Muscle of back (tissue), 13 donors: ENCODE measurements around the gene LDOC1. TPM values are rescaled to one million over a fixed set of nuclear protein-coding genes. Genes with fewer than 3 reads are reported as not detected.
"Not testable (repeated sequence)": the region's sequence is repeated elsewhere in the genome, so short reads cannot be mapped to it uniquely, and the experiment has no call there.

Source experiments
- DNase-seq, 3 donors: peaks; one replicate each; pipeline versions ENCODE4 v3.0.0 to v3.0.0-alpha.2; 2013
- long read RNA-seq, 9 donors: transcript quantifications; one replicate each; lab custom pipeline, GENCODE V29; 2026
- polyA plus RNA-seq, 10 donors: library from polyadenylated mRNA; unstranded; fragments of 120-200 nt; gene quantifications; one replicate each; pipeline ENCODE4 v1.2.1, GENCODE V29; 2013; ENCODE audit not compliant: insufficient read length in 10 of 10

LDOC1 gene
- polyA plus RNA-seq, result 10 to 100 TPM; 32.2 to 47.4 (median 40.5) TPM
- long read RNA-seq, donor 1, transcript LDOC1-201 (1 exons, 1,381 nt), result major isoform, 75 of 76 reads
- long read RNA-seq, donor 1, partial matches to known transcripts, result 0 of 76 reads
- long read RNA-seq, donor 1, other reads (novel, unspliced or antisense), result 0 of 76 reads
- long read RNA-seq, donor 2, transcript LDOC1-201 (1 exons, 1,381 nt), result major isoform, 54 of 55 reads
- long read RNA-seq, donor 2, partial matches to known transcripts, result 0 of 55 reads
- long read RNA-seq, donor 2, other reads (novel, unspliced or antisense), result 0 of 55 reads
- long read RNA-seq, donor 3, result 0 reads
- long read RNA-seq, donor 4, transcript LDOC1-201 (1 exons, 1,381 nt), result major isoform, 52 of 54 reads
- long read RNA-seq, donor 4, partial matches to known transcripts, result 0 of 54 reads
- long read RNA-seq, donor 4, other reads (novel, unspliced or antisense), result 0 of 54 reads
- long read RNA-seq, donor 5, transcript LDOC1-201 (1 exons, 1,381 nt), result major isoform, 101 of 102 reads
- long read RNA-seq, donor 5, partial matches to known transcripts, result 0 of 102 reads
- long read RNA-seq, donor 5, other reads (novel, unspliced or antisense), result 0 of 102 reads
- long read RNA-seq, donor 6, transcript LDOC1-201 (1 exons, 1,381 nt), result major isoform, 73 of 74 reads
- long read RNA-seq, donor 6, partial matches to known transcripts, result 0 of 74 reads
- long read RNA-seq, donor 6, other reads (novel, unspliced or antisense), result 0 of 74 reads
- long read RNA-seq, donor 7, transcript LDOC1-201 (1 exons, 1,381 nt), result major isoform, 68 of 69 reads
- long read RNA-seq, donor 7, partial matches to known transcripts, result 0 of 69 reads
- long read RNA-seq, donor 7, other reads (novel, unspliced or antisense), result 0 of 69 reads
- long read RNA-seq, donor 8, transcript LDOC1-201 (1 exons, 1,381 nt), result major isoform, 52 of 52 reads
- long read RNA-seq, donor 8, partial matches to known transcripts, result 0 of 52 reads
- long read RNA-seq, donor 8, other reads (novel, unspliced or antisense), result 0 of 52 reads
- long read RNA-seq, donor 9, transcript LDOC1-201 (1 exons, 1,381 nt), result major isoform, 7 of 7 reads
- long read RNA-seq, donor 9, partial matches to known transcripts, result 0 of 7 reads
- long read RNA-seq, donor 9, other reads (novel, unspliced or antisense), result 0 of 7 reads

- peak; percentile 71 to 89 (median 80) for DNase-seq
These were observed at the start of gene LDOC1 for GRCh38 chrX:141176586-141177451. Gene LDOC1, minus strand, starts transcription at chrX:141177129. Its CDS starts 108 bp downstream, at chrX:141177021.

GRCh38 chrX:141221611-141222010 is 44.7 kb upstream of the LDOC1 start:
- DNase-seq, result no peak

- peak; percentile 10 to 38 (median 21) for DNase-seq
These were observed 43.5 kb upstream of the LDOC1 start for GRCh38 chrX:141220342-141221008.

GRCh38 chrX:141214196-141214595 is 37.3 kb upstream of the LDOC1 start:
- DNase-seq, result peak in 2 of 3 donors; percentile 10 to 42

- no peak for DNase-seq
These were observed 25.0 kb upstream of the LDOC1 start for GRCh38 chrX:141201962-141202361.

GRCh38 chrX:141188573-141188972 is 11.6 kb upstream of the LDOC1 start:
- DNase-seq, result not testable (repeated sequence)

- no peak for DNase-seq
These were observed 8.4 kb upstream of the LDOC1 start for GRCh38 chrX:141185366-141185765.

GRCh38 chrX:141183000-141183399 is 6.1 kb upstream of the LDOC1 start:
- no peak for DNase-seq

- no peak for DNase-seq
These were observed 3.9 kb upstream of the LDOC1 start for GRCh38 chrX:141180851-141181250.

- peak in 1 of 3 donors; percentile 20 for DNase-seq
These were observed 1.1 kb downstream of the LDOC1 start for GRCh38 chrX:141175786-141176185.

GRCh38 chrX:141164406-141164805 is 12.5 kb downstream of the LDOC1 start:
- DNase-seq, result peak in 2 of 3 donors; percentile 22 to 27

- DNase-seq, result no peak
These were observed 18.8 kb downstream of the LDOC1 start for GRCh38 chrX:141158084-141158483.

- DNase-seq, result not testable (repeated sequence)
These were observed 21.7 kb downstream of the LDOC1 start for GRCh38 chrX:141155231-141155630.

GRCh38 chrX:141142946-141143345 is 34.0 kb downstream of the LDOC1 start:
- DNase-seq, result no peak

- DNase-seq, result no peak
These were observed 43.7 kb downstream of the LDOC1 start for GRCh38 chrX:141133272-141133671.

GRCh38 chrX:141127146-141127545 is 49.8 kb downstream of the LDOC1 start:
- no peak for DNase-seq
